Measurements from ENCODE around the gene TRIM62.

Gene TRIM62

GRCh38 chr1:33097137-33097611 lies 84.7 kb downstream of the TRIM62 start:
- no peak for DNase-seq

- no peak for DNase-seq
These were observed 85.4 kb downstream of the TRIM62 start for GRCh38 chr1:33096363-33097005.
